Thyroid gland (tissue), 4 donors: ENCODE measurements around the gene DQX1. TPM values are rescaled to one million over a fixed set of nuclear protein-coding genes. Genes with fewer than 3 reads are reported as not detected.

Source experiments
- DNase-seq, 2 donors: peaks; one replicate each; pipeline ENCODE4 v3.0.0-alpha.2; 2019
- H3K27ac ChIP-seq, 3 donors: fragments of 200-600 bp; sonication (generic); 1 replicate in 2 of 3; 2 replicates in 1 of 3; pipeline ENCODE4 v1.5.1; 2016 to 2019; ENCODE audit warnings: mild to moderate bottlenecking in 1 of 3, moderate library complexity in 1 of 3
- H3K27me3 ChIP-seq: fragments of 200-600 bp; sonication (generic); one replicate; pipeline ENCODE4 v1.5.1; 2019
- H3K36me3 ChIP-seq, 2 donors: fragments of 200-600 bp; sonication (generic); one replicate each; pipeline ENCODE4 v1.5.1; 2016 to 2019
- H3K4me1 ChIP-seq, 2 donors: fragments of 200-600 bp; sonication (generic); one replicate each; pipeline ENCODE4 v1.5.1; 2017 to 2019
- H3K4me3 ChIP-seq, 3 donors: fragments of 200-600 bp; sonication (generic); replicated peaks in 1 of 3; 1 replicate in 2 of 3; 2 replicates in 1 of 3; pipeline ENCODE4 v1.5.1; 2016; ENCODE audit warnings: mild to moderate bottlenecking in 1 of 3
- H3K9me3 ChIP-seq: fragments of 200-600 bp; sonication (generic); one replicate; pipeline ENCODE4 v1.5.1; 2017
- CTCF ChIP-seq, 6 experiments: fragments of 200-600 bp in 3 of 6; fragments of 450-650 bp in 3 of 6; sonication (generic) in 3 of 6; IDR thresholded peaks; one replicate each; pipeline ENCODE4 v1.5.1; 2016 to 2019; ENCODE audit warnings: antibody characterized with exemption in 6 of 6, mild to moderate bottlenecking in 2 of 6, inconsistent platforms in 1 of 6, moderate library complexity in 1 of 6
- POLR2A ChIP-seq, 2 donors: fragments of 450-650 bp; IDR thresholded peaks; one replicate each; pipeline ENCODE4 v1.6.1; 2017; ENCODE audit warnings: antibody characterized with exemption in 2 of 2, mild to moderate bottlenecking in 2 of 2, moderate library complexity in 1 of 2
- WGBS, 2 donors: methylation state at CpG; one replicate each; pipeline ENCODE4 v1.1.5; 2017; 5-methylcytosine and 5-hydroxymethylcytosine counted together
- intact Hi-C: fragments of 100-400 bp; cut with DNase I; formaldehyde crosslinking; loops from one replicate; pipeline ENCODE4 v1.15.1; 2023
- total RNA-seq, 4 donors: library from RNA; depleted of rRNA; stranded (reverse); fragments of >200 nt; gene quantifications; one replicate each; pipeline ENCODE4 v1.2.3, GENCODE V29; 2016

DQX1 gene
- total RNA-seq, result not detected

GRCh38 chr2:74525717-74526648, at the start of gene DQX1:
DQX1 (minus strand) TSS chr2:74526231; CDS start chr2:74525729, 502 bp downstream.
- H3K36me3 ChIP-seq, result peaks cover 15 to 23% of the 10 kb centered on the region in 2 donors
- 94 to 96% methylated on average over 11 of the region's 11 CpGs for WGBS, 2 donors
- intact Hi-C loops, result loop anchor here (10.0 kb wide), 1 partner anchor 59 kb away; no protein-coding TSS in a partner anchor

GRCh38 chr2:74575320-74575719, 49.3 kb upstream of the DQX1 start:
- intact Hi-C loops, result no loop called here
- no peak overlapping the region for H3K27ac ChIP-seq
- no peaks in the 10 kb centered on the region for H3K27me3 ChIP-seq
- DNase-seq, result no peak
- WGBS, 2 donors, result 93 to 97% methylated on average over 4 of the region's 4 CpGs
- no peaks in the 10 kb centered on the region for H3K36me3 ChIP-seq
- no peaks in the 10 kb centered on the region for H3K9me3 ChIP-seq
- TF ChIP-seq CTCF (IDR thresholded peaks at IDR 0.05), result no peak
- H3K4me3 ChIP-seq, result no peak overlapping the region
- no peaks in the 10 kb centered on the region for H3K4me1 ChIP-seq

More at GRCh38 chr2:74525717-74526648, at the start of gene DQX1:
- no peak within 1 kb of the TSS for H3K4me3 ChIP-seq
- peaks cover 10 to 16% of the 10 kb centered on the region in 2 donors for H3K4me1 ChIP-seq
- no peaks in the 10 kb centered on the region for H3K27me3 ChIP-seq
- TF ChIP-seq CTCF (IDR thresholded peaks at IDR 0.05) (no peak), POLR2A (IDR thresholded peaks at IDR 0.05) (no peak)
- DNase-seq, result no peak
- no peak within 1 kb of the TSS for H3K27ac ChIP-seq
- no peaks in the 10 kb centered on the region for H3K9me3 ChIP-seq

GRCh38 chr2:74573747-74574562, 47.9 kb upstream of the DQX1 start:
- Histone ChIP-seq H3K27ac (no peak overlapping the region), H3K9me3 (no peaks in the 10 kb centered on the region), H3K4me3 (no peak overlapping the region), H3K4me1 (no peaks in the 10 kb centered on the region), H3K36me3 (no peaks in the 10 kb centered on the region), H3K27me3 (no peaks in the 10 kb centered on the region)
- no peak for DNase-seq
- no peak for TF ChIP-seq POLR2A (IDR thresholded peaks at IDR 0.05)
- TF ChIP-seq CTCF (IDR thresholded peaks at IDR 0.05), result no peak
- intact Hi-C loops, result no loop called here
- WGBS, 2 donors, result 65 to 66% methylated on average over 7 of the region's 7 CpGs

- H3K4me1 ChIP-seq, result no peaks in the 10 kb centered on the region
- DNase-seq, result no peak
- H3K9me3 ChIP-seq, result no peaks in the 10 kb centered on the region
- 77 to 81% methylated on average over 3 of the region's 3 CpGs for WGBS, 2 donors
- no peaks in the 10 kb centered on the region for H3K36me3 ChIP-seq
- no peak overlapping the region for H3K4me3 ChIP-seq
- H3K27me3 ChIP-seq, result no peaks in the 10 kb centered on the region
- no peak overlapping the region for H3K27ac ChIP-seq
- TF ChIP-seq CTCF (IDR thresholded peaks at IDR 0.05) (no peak), POLR2A (IDR thresholded peaks at IDR 0.05) (no peak)
- intact Hi-C loops, result no loop called here
These were observed 46.3 kb upstream of the DQX1 start for GRCh38 chr2:74572178-74572925.
